HCT116 (cell line): ENCODE results near the gene TMEFF2. TPM values are rescaled to one million over a fixed set of nuclear protein-coding genes. Genes with fewer than 3 reads are reported as not detected.

Experiments
- ATAC-seq: fragments of 200-7000 bp; cut with Tn5 transposase; 2 replicates; pipeline ENCODE4 v1.9.1; 2020; ENCODE audit warnings: mild to moderate bottlenecking, moderate library complexity
- BruUV-seq: library from RNA; stranded (reverse); fragments of 400-500 nt; replicated peaks from 2 replicates; lab custom pipeline; 2021; lab: Mats Ljungman, UMichigan
- CTCF ChIA-PET: fragments of 300-600 bp; sonication (Branson Sonifier 250); formaldehyde crosslinking; loops from one replicate; lab custom pipeline; 2021; ENCODE audit warnings: antibody characterized with exemption; lab: Charles Lee
- POLR2A ChIA-PET: fragments of 300-600, 350-600 bp; sonication (Branson Sonifier 250); formaldehyde crosslinking; loops from one replicate; lab custom pipeline; 2021; ENCODE audit warnings: antibody characterized with exemption; lab: Charles Lee
- RAD21 ChIA-PET, 2 experiments: fragments of 300-600 bp; sonication (Branson Sonifier 250); formaldehyde crosslinking; loops; one replicate each; lab custom pipeline; 2023; ENCODE audit warnings: low total read pairs in 2 of 2; ENCODE audit not compliant: uncharacterized antibody in 2 of 2, unreplicated experiment in 2 of 2, low non-redundant PET in 1 of 2; lab: Charles Lee
- DNase-seq: peaks from one replicate; pipeline ENCODE4 v3.0.0-alpha.2; 2010; ENCODE audit warnings: low read depth, low spot score
- H2AFZ ChIP-seq: fragments of 200-600 bp; shearing (Covaris generic), sonication (generic); 2 replicates; pipeline ENCODE4 v1.6.1; 2017; ENCODE audit warnings: low read depth, mixed run types, mixed read lengths, antibody characterized with exemption, low read length; ENCODE audit not compliant: poor library complexity, severe bottlenecking
- H3K27ac ChIP-seq: 2 replicates; pipeline ENCODE4 v1.5.1; 2012; ENCODE audit warnings: low read depth, low read length
- H3K27me3 ChIP-seq: fragments of 200-600 bp; sonication (generic); 2 replicates; pipeline ENCODE4 v1.6.1; 2016; ENCODE audit warnings: mixed run types, low read length, mixed read lengths; ENCODE audit not compliant: insufficient read depth
- H3K36me3 ChIP-seq, 2 experiments: fragments of 200-500 bp in 1 of 2; fragments of 200-600 bp in 1 of 2; sonication (Bioruptor generic) in 1 of 2; sonication (generic) in 1 of 2; 2 replicates each; pipeline versions ENCODE4 v1.5.1 to v1.6.1; 2014 to 2016; ENCODE audit warnings: low read length in 2 of 2, inconsistent platforms in 1 of 2, mixed read lengths in 1 of 2, mixed run types in 1 of 2; ENCODE audit not compliant: insufficient read depth in 2 of 2, control insufficient read depth in 1 of 2
- H3K4me1 ChIP-seq, 2 experiments: fragments of 200-600 bp in 1 of 2; sonication (generic) in 1 of 2; 2 replicates each; pipeline versions ENCODE4 v1.5.1 to v1.6.1; 2012 to 2017; ENCODE audit warnings: low read length in 2 of 2, inconsistent platforms in 1 of 2, mild to moderate bottlenecking in 1 of 2, mixed read lengths in 1 of 2, mixed run types in 1 of 2, moderate library complexity in 1 of 2; ENCODE audit not compliant: insufficient read depth in 2 of 2, control insufficient read depth in 1 of 2
- H3K4me2 ChIP-seq: fragments of 200-600 bp; sonication (generic); 2 replicates; pipeline ENCODE4 v1.6.1; 2017; ENCODE audit warnings: mixed run types, low read length, mixed read lengths
- H3K4me3 ChIP-seq, 2 experiments: fragments of 200-600 bp in 1 of 2; sonication (generic) in 1 of 2; replicated peaks in 1 of 2; 2 replicates each; pipeline ENCODE4 v1.5.1; 2011 to 2016; ENCODE audit warnings: low read length in 2 of 2, control low read depth in 1 of 2, low read depth in 1 of 2, mild to moderate bottlenecking in 1 of 2, mixed read lengths in 1 of 2, mixed run types in 1 of 2
- H3K79me2 ChIP-seq: fragments of 200-600 bp; sonication (generic); 2 replicates; pipeline ENCODE4 v1.6.1; 2017; ENCODE audit warnings: mild to moderate bottlenecking, mixed run types, low read length, moderate library complexity, mixed read lengths; ENCODE audit not compliant: insufficient read depth
- H3K9ac ChIP-seq: fragments of 200-600 bp; sonication (generic); 2 replicates; pipeline ENCODE4 v1.6.1; 2016; ENCODE audit warnings: low read length, mixed read lengths
- H3K9me2 ChIP-seq: fragments of 200-600 bp; sonication (generic), shearing (Covaris generic); 2 replicates; pipeline ENCODE4 v1.6.1; 2017; ENCODE audit warnings: mixed run types, mild to moderate bottlenecking, moderate library complexity; ENCODE audit not compliant: insufficient read depth
- H3K9me3 ChIP-seq, 2 experiments: fragments of 200-500 bp in 1 of 2; fragments of 200-600 bp in 1 of 2; sonication (Bioruptor generic) in 1 of 2; sonication (generic) in 1 of 2; 2 replicates each; pipeline ENCODE4 v1.6.1; 2014 to 2017; ENCODE audit warnings: low read length in 2 of 2, mixed read lengths in 2 of 2, inconsistent platforms in 1 of 2, low read depth in 1 of 2, mild to moderate bottlenecking in 1 of 2, mixed run types in 1 of 2, moderate library complexity in 1 of 2; ENCODE audit not compliant: control insufficient read depth in 1 of 2, insufficient read depth in 1 of 2
- H4K20me1 ChIP-seq: fragments of 200-600 bp; sonication (generic), shearing (Covaris generic); 2 replicates; pipeline ENCODE4 v1.6.1; 2017; ENCODE audit warnings: mixed run types, mild to moderate bottlenecking, moderate library complexity; ENCODE audit not compliant: insufficient read depth
- ATF3 ChIP-seq: IDR thresholded peaks from 2 replicates; pipeline ENCODE4 v1.6.1; 2012
- CEBPB ChIP-seq: IDR thresholded peaks from 2 replicates; pipeline ENCODE4 v1.6.1; 2012; ENCODE audit warnings: low read depth
- EGR1 ChIP-seq: IDR thresholded peaks from 2 replicates; pipeline ENCODE4 v1.6.1; 2012; ENCODE audit warnings: low read depth
- EZH2phosphoT487 ChIP-seq: fragments of 200-600 bp; IDR thresholded peaks from 2 replicates; pipeline ENCODE4 v1.6.1; 2018; ENCODE audit warnings: antibody characterized with exemption, borderline replicate concordance
- FOSL1 ChIP-seq: IDR thresholded peaks from 2 replicates; pipeline ENCODE4 v1.6.1; 2012; ENCODE audit warnings: low read depth
- JUND ChIP-seq: IDR thresholded peaks from 2 replicates; pipeline ENCODE4 v1.6.1; 2012
- POLR2A ChIP-seq: IDR thresholded peaks from 2 replicates; pipeline ENCODE4 v1.7.0; 2011; ENCODE audit warnings: borderline replicate concordance; ENCODE audit not compliant: insufficient read depth, insufficient read length; ENCODE audit errors: extremely low read depth
- POLR2AphosphoS5 ChIP-seq: IDR thresholded peaks from 2 replicates; pipeline ENCODE4 v1.6.1; 2011; ENCODE audit warnings: mild to moderate bottlenecking, low read depth, low read length, moderate library complexity
- RAD21 ChIP-seq: IDR thresholded peaks from 2 replicates; pipeline ENCODE4 v1.6.1; 2012; ENCODE audit warnings: low read depth, mild to moderate bottlenecking
- SP1 ChIP-seq: IDR thresholded peaks from 2 replicates; pipeline ENCODE4 v1.6.1; 2012; ENCODE audit warnings: low read depth
- SRF ChIP-seq: IDR thresholded peaks from 2 replicates; pipeline ENCODE4 v1.6.1; 2012; ENCODE audit warnings: low read depth
- TCF7L2 ChIP-seq: IDR thresholded peaks from 2 replicates; pipeline ENCODE4 v1.7.0; 2011; ENCODE audit warnings: borderline replicate concordance, inconsistent platforms; ENCODE audit not compliant: insufficient read depth, insufficient read length; ENCODE audit errors: extremely low read depth
- ZBTB33 ChIP-seq: IDR thresholded peaks from 2 replicates; pipeline ENCODE4 v1.6.1; 2011; ENCODE audit warnings: mild to moderate bottlenecking, low read length, moderate library complexity; ENCODE audit not compliant: insufficient replicate concordance; ENCODE audit errors: extremely low read depth
- ZFX ChIP-seq: fragments of 450-650 bp; IDR thresholded peaks from 2 replicates; pipeline ENCODE4 v1.6.1; 2017
- intact Hi-C: fragments of 100-400 bp; cut with micrococcal nuclease; formaldehyde crosslinking; loops from 2 replicates; pipeline ENCODE4 v1.10.0; 2022
- total RNA-seq: library from RNA; stranded (reverse); gene quantifications from one replicate; pipeline ENCODE4 v1.2.1, GENCODE V29; 2021; ENCODE audit not compliant: unreplicated experiment
- TF ChIP-seq, protein P1 (sequence below): IDR thresholded peaks from 2 replicates; pipeline ENCODE4 v1.6.1; 2012; ENCODE audit warnings: low read depth
- TF ChIP-seq, protein P2 (sequence below): IDR thresholded peaks from 2 replicates; pipeline ENCODE4 v1.6.1; 2012

Gene TMEFF2
- total RNA-seq, 1 experiment from 2014 or later, result not detected

DNA sequence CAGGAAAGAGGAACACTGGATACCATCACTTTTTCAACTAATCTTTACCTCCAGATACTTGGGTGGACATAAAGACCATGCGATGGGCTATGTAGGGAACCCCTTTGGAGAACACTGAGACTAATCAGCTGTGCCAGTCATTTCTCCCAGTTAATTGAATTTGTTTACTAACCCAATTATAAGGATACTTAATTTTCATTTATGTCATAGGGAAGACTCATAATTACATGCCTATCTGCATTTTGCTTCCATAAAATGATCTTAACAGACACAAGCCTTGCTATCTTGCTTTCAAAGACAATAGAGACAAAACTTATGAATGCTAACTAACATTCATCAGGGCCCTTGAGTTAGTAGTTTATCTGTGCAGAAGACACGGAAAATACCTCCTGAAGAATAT lies 279.0 kb downstream of the TMEFF2 start:
- DNase-seq (no peak), ATAC-seq (no peak)
- ChIA-PET POLR2A (no interaction called here), CTCF (no interaction called here), RAD21 (no interaction called here)
- intact Hi-C loops, result no loop called here
- TF ChIP-seq CEBPB (no peak), SRF (no peak), RAD21 (no peak), POLR2A (no peak), SP1 (no peak), EZH2phosphoT487 (no peak), JUND (no peak), FOSL1 (no peak), POLR2AphosphoS5 (no peak), ZFX (no peak), ZBTB33 (no peak), EGR1 (no peak), TCF7L2 (no peak), ATF3 (no peak)
- TF ChIP-seq, protein P1, sequence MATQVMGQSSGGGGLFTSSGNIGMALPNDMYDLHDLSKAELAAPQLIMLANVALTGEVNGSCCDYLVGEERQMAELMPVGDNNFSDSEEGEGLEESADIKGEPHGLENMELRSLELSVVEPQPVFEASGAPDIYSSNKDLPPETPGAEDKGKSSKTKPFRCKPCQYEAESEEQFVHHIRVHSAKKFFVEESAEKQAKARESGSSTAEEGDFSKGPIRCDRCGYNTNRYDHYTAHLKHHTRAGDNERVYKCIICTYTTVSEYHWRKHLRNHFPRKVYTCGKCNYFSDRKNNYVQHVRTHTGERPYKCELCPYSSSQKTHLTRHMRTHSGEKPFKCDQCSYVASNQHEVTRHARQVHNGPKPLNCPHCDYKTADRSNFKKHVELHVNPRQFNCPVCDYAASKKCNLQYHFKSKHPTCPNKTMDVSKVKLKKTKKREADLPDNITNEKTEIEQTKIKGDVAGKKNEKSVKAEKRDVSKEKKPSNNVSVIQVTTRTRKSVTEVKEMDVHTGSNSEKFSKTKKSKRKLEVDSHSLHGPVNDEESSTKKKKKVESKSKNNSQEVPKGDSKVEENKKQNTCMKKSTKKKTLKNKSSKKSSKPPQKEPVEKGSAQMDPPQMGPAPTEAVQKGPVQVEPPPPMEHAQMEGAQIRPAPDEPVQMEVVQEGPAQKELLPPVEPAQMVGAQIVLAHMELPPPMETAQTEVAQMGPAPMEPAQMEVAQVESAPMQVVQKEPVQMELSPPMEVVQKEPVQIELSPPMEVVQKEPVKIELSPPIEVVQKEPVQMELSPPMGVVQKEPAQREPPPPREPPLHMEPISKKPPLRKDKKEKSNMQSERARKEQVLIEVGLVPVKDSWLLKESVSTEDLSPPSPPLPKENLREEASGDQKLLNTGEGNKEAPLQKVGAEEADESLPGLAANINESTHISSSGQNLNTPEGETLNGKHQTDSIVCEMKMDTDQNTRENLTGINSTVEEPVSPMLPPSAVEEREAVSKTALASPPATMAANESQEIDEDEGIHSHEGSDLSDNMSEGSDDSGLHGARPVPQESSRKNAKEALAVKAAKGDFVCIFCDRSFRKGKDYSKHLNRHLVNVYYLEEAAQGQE, result no peak
- TF ChIP-seq, protein P2, sequence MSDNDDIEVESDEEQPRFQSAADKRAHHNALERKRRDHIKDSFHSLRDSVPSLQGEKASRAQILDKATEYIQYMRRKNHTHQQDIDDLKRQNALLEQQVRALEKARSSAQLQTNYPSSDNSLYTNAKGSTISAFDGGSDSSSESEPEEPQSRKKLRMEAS, result no peak
- BruUV-seq, result no TSS peak
- Histone ChIP-seq H3K27me3 (no peaks in the 10 kb centered on the region), H4K20me1 (no peaks in the 10 kb centered on the region), H3K4me1 (peaks cover 0 to 3% of the 10 kb centered on the region in 2 experiments; a peak in 1 of 4 replicates), H3K4me2 (no peak overlapping the region), H3K4me3 (no peak overlapping the region), H3K9me3 (no peaks in the 10 kb centered on the region), H3K9me2 (no peaks in the 10 kb centered on the region), H2AFZ (no peak overlapping the region), H3K79me2 (no peaks in the 10 kb centered on the region), H3K36me3 (no peaks in the 10 kb centered on the region), H3K27ac (no peak overlapping the region), H3K9ac (no peak overlapping the region)
